Naive thymus-derived CD8-positive, alpha-beta T cell (primary cell): Measurements from ENCODE around the gene LCLAT1. TPM values are rescaled to one million over a fixed set of nuclear protein-coding genes. Genes with fewer than 3 reads are reported as not detected.

Experiments
- ATAC-seq, 2 donors: fragments of 150-1000 bp; cut with Tn5 transposase in 1 of 2; sonication (Bioruptor Pico), chemical (Tn5 transposase) in 1 of 2; 1 replicate in 1 of 2; 2 replicates in 1 of 2; pipeline ENCODE4 v1.10.0; 2021; ENCODE audit warnings: mild to moderate bottlenecking in 2 of 2, moderate library complexity in 2 of 2
- POLR2A ChIA-PET: fragments of 350-600 bp; sonication (Branson Sonifier 250); formaldehyde crosslinking; loops from one replicate; lab custom pipeline; 2021; ENCODE audit warnings: antibody characterized with exemption; lab: Charles Lee
- DNase-seq, 10 donors: peaks; one replicate each; pipeline versions ENCODE4 v3.0.0 to v3.0.0-alpha.2; 2020 to 2022
- H3K27ac Mint-ChIP-seq, 10 donors: one replicate each; pipeline ENCODE4 v1.8.0; 2020 to 2022; ENCODE audit warnings: mild to moderate bottlenecking in 10 of 10, mixed read lengths in 10 of 10, moderate library complexity in 4 of 10, inconsistent platforms in 1 of 10
- H3K27me3 Mint-ChIP-seq, 5 donors: one replicate each; pipeline ENCODE4 v1.8.0; 2021 to 2022; ENCODE audit warnings: mixed read lengths in 5 of 5
- H3K36me3 Mint-ChIP-seq, 3 donors: one replicate each; pipeline ENCODE4 v1.8.0; 2020 to 2022; ENCODE audit warnings: mixed read lengths in 3 of 3, mild to moderate bottlenecking in 2 of 3, inconsistent platforms in 1 of 3
- H3K4me1 Mint-ChIP-seq, 4 donors: one replicate each; pipeline ENCODE4 v1.8.0; 2021 to 2022; ENCODE audit warnings: mixed read lengths in 4 of 4
- H3K4me3 Mint-ChIP-seq, 10 donors: one replicate each; pipeline ENCODE4 v1.8.0; 2020 to 2022; ENCODE audit warnings: mild to moderate bottlenecking in 10 of 10, mixed read lengths in 10 of 10, moderate library complexity in 6 of 10, inconsistent platforms in 1 of 10
- H3K9me3 Mint-ChIP-seq, 9 donors: one replicate each; pipeline ENCODE4 v1.8.0; 2020 to 2022; ENCODE audit warnings: mixed read lengths in 9 of 9, mild to moderate bottlenecking in 3 of 9, inconsistent platforms in 1 of 9, moderate library complexity in 1 of 9
- polyA plus RNA-seq, 3 donors: library from polyadenylated mRNA; unstranded; fragments of 300-500 nt; fragmentation: Illumina TruSeq; gene quantifications; one replicate each; pipeline ENCODE4 v1.2.3, GENCODE V29; 2021
- total RNA-seq, 8 experiments: library from RNA in 2 of 8; stranded (reverse) in 2 of 8; gene quantifications; one replicate each; pipeline ENCODE4 v1.2.3 and lab custom pipeline; 2021 to 2026

The LCLAT1 gene
- total and polyA plus RNA-seq, 5 experiments from 2014 or later = 12.4 to 28.2 (median 20.8) TPM

DNA sequence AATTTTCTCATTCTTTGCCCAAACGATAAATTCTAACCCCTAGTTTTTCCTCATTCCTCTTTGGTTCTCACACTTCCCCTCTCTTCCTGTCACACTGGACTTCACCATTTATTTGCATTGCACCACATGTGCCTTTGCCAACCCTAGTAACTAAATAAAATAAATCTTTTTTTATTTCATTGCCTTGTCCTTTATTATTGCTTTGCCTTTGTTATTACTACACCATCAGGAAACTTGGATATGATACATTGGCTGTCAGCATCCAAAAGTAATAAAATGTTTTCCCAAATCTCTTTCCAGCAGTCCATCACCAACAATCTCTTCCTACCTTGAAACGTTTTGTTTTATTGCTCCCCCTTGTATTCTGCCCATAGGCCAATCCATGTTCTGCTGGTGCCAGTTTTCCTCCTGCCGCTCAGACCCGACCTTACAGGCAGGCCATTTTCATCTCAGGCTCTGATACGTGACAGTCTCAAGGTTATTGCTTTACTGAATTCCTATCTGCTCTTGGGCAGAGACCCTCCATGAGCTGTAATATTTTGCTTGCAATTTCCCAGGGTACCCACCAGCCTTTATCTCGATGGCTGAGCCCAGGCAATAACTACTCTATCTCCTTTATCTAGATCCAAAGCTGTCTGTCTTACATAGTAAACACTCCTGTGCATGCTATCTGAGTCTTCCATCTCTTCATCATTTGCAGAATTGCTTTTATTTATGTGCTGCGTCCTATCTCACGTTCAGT, 19.3 kb upstream of the LCLAT1 start:
- H3K4me3 Mint-ChIP-seq = peak overlapping the region in 6 of 10 donors; percentile 4 to 53 (median 30)
- no peak for DNase-seq
- peaks cover 18 to 59% (median 50%) of the 10 kb centered on the region in 4 donors for H3K4me1 Mint-ChIP-seq
- H3K27ac Mint-ChIP-seq = peak overlapping the region in 9 of 10 donors; percentile 44 to 88 (median 76)
- no peaks in the 10 kb centered on the region for H3K9me3 Mint-ChIP-seq
- no peaks in the 10 kb centered on the region for H3K27me3 Mint-ChIP-seq
- POLR2A ChIA-PET = interaction anchor here (1.0 to 1.1 kb wide), 2 partner anchors 19 to 92 kb away, joined by 3 read pairs; partner anchors contain the start of gene LCLAT1
- no peak for ATAC-seq
- H3K36me3 Mint-ChIP-seq = no peaks in the 10 kb centered on the region

DNA sequence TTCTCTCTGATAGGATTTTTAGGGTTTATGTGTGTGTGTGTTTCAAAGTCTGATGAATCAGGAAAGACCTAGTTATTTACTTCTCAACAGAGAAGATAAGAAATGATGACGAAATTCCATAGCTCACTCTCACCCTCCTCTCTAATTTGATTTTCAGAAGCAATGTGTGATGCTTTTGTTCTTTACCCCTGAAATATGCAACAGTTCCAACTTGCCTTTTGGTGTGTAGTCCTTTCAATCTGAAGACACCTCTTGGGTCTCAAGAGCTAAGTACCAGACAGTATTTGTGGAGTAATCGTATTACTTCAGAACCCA, 18.7 kb upstream of the LCLAT1 start:
- Mint-ChIP-seq H3K36me3 (no peaks in the 10 kb centered on the region), H3K4me3 (peak overlapping the region in 8 of 10 donors; percentile 4 to 58 (median 42)), H3K9me3 (no peaks in the 10 kb centered on the region), H3K4me1 (peaks cover 18 to 57% (median 45%) of the 10 kb centered on the region in 4 donors), H3K27me3 (no peaks in the 10 kb centered on the region), H3K27ac (peak overlapping the region; percentile 27 to 88 (median 76))
- POLR2A ChIA-PET = interaction anchor here (0.7 to 1.1 kb wide), 3 partner anchors 19 to 203 kb away, joined by 3 read pairs; partner anchors contain the start of gene LCLAT1
- ATAC-seq = no peak
- DNase-seq = no peak

GRCh38 chr2:30428827-30429461, 18.1 kb upstream of the LCLAT1 start:
- POLR2A ChIA-PET = interaction anchor here (0.7 to 1.1 kb wide), 2 partner anchors 93 to 204 kb away, joined by 3 read pairs; no protein-coding TSS in a partner anchor
- peak in 1 of 2 donors; percentile 17 for ATAC-seq
- no peaks in the 10 kb centered on the region for H3K36me3 Mint-ChIP-seq
- H3K9me3 Mint-ChIP-seq = no peaks in the 10 kb centered on the region
- peak overlapping the region in 8 of 10 donors; percentile 4 to 58 (median 42) for H3K4me3 Mint-ChIP-seq
- no peak for DNase-seq
- H3K27me3 Mint-ChIP-seq = no peaks in the 10 kb centered on the region
- peak overlapping the region; percentile 25 to 88 (median 76) for H3K27ac Mint-ChIP-seq
- peaks cover 18 to 57% (median 41%) of the 10 kb centered on the region in 4 donors for H3K4me1 Mint-ChIP-seq

DNA sequence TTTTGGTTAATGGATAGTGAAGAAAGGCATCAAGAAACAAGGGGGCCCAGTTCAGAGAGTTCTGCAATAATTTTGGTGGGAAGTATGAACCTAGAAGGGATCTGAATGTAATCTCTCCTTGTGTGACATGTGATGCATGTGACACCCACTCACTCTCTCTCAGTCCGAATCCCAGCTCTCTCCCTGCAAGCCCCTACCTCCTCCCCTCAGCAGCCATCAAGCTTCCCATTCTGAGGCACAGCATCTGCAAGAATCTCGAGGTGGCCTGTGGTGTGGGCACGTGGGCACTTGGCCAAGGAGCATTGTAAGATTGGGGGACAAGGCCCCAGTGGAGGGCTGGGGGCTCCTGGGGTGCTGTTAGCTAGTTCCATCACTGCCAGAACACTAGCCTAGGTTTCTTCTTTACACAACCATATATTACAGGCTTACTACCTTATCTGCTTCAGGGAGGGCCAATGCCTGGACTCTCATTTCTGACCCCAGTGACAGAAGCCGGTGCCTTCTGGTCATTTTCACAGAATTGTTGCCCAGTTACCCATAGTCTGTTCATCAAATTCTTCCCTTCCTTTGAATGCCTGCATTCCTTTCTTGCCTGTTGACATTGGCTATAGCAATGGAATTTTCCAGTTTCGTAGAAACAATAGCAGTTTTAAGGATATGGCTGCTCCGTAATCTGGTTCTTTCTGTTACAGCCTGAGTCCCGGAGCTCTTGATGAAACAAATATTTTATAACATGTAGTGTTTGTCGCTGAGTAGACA, 13.3 kb upstream of the LCLAT1 start:
- POLR2A ChIA-PET = interaction anchor here (0.9 to 3.8 kb wide), 4 partner anchors 11 to 163 kb away, joined by 3 to 23 read pairs (median 6); partner anchors contain the start of gene LCLAT1
- ATAC-seq = no peak
- H3K9me3 Mint-ChIP-seq = no peaks in the 10 kb centered on the region

DNA sequence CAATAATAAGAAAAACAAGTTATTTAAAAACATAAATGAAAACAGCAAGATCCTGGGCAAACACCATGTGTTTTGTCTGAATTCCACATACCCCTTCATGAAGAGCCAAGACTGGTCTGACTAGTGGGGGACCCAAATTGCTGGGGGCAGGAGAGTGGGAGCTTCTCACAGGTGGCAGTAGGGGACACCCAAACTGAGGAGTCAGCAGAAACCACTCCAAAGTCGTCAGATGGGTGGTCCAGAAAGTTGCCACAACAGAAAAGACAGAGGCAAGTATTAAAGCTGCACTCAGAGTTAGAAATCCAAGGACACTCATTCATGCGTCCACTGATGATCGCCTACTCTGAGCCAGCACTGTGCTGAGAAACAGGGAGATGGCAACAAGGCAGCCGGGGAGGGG, 12.3 kb upstream of the LCLAT1 start:
- Mint-ChIP-seq H3K4me1 (peaks cover 8 to 30% (median 20%) of the 10 kb centered on the region in 4 donors), H3K9me3 (no peaks in the 10 kb centered on the region), H3K4me3 (no peak overlapping the region), H3K27ac (peak overlapping the region in 3 of 10 donors; percentile 49 to 70 (median 55)), H3K36me3 (no peaks in the 10 kb centered on the region), H3K27me3 (no peaks in the 10 kb centered on the region)
- no peak for ATAC-seq
- POLR2A ChIA-PET = no interaction called here
- no peak for DNase-seq

More for the DNA sequence above, 13.3 kb upstream of the LCLAT1 start:
- Mint-ChIP-seq H3K4me1 (peaks cover 8 to 31% (median 20%) of the 10 kb centered on the region in 4 donors), H3K27me3 (no peaks in the 10 kb centered on the region), H3K36me3 (no peaks in the 10 kb centered on the region), H3K4me3 (no peak overlapping the region), H3K27ac (peak overlapping the region in 2 of 10 donors; percentile 12 to 14)
- no peak for DNase-seq

DNA sequence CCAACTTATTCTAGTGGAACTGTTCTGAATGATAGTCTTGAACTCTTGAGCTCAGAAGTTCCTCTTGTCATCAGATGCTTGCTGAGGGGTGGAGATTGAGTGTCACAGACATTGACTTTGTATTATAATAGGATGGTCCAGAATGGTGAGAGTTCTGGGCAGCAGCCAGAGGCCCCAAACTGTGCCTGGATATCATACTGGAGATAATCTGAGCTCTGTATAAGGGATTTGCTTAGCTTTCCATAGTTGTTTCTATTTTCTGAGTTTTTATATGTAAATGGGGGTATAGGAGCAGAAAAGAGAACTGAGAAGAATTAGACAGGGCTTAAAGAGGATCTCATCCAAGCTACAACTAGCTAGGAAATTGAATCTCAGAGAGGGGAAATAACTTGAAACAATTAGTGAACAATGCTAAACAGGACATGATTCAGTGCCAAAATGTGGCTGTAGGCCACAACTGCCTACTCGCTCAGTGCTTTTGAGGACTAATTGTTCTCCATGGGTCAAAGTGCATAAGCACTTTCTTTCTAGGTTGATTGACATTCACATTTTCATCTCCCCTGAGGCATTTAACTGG, 10.1 kb upstream of the LCLAT1 start:
- Mint-ChIP-seq H3K4me3 (no peak overlapping the region), H3K4me1 (peaks cover 20 to 41% (median 30%) of the 10 kb centered on the region in 4 donors), H3K9me3 (no peaks in the 10 kb centered on the region), H3K27ac (peak overlapping the region in 4 of 10 donors; percentile 10 to 55 (median 46)), H3K27me3 (no peaks in the 10 kb centered on the region), H3K36me3 (no peaks in the 10 kb centered on the region)
- no peak for ATAC-seq
- POLR2A ChIA-PET = interaction anchor here (1.0 to 2.3 kb wide), 3 partner anchors 14 to 198 kb away, joined by 4 to 10 read pairs (median 4); no protein-coding TSS in a partner anchor
- no peak for DNase-seq

GRCh38 chr2:30437809-30438548, 9.1 kb upstream of the LCLAT1 start:
- Mint-ChIP-seq H3K27me3 (no peaks in the 10 kb centered on the region), H3K27ac (peak overlapping the region in 1 of 10 donors; percentile 35), H3K36me3 (no peaks in the 10 kb centered on the region), H3K4me3 (no peak overlapping the region), H3K9me3 (no peaks in the 10 kb centered on the region), H3K4me1 (peaks cover 18 to 38% (median 27%) of the 10 kb centered on the region in 4 donors)
- ATAC-seq (no peak), DNase-seq (no peak)
- POLR2A ChIA-PET = interaction anchor here (2.3 kb wide), 1 partner anchor 15 kb away, joined by 10 read pairs; no protein-coding TSS in a partner anchor

DNA sequence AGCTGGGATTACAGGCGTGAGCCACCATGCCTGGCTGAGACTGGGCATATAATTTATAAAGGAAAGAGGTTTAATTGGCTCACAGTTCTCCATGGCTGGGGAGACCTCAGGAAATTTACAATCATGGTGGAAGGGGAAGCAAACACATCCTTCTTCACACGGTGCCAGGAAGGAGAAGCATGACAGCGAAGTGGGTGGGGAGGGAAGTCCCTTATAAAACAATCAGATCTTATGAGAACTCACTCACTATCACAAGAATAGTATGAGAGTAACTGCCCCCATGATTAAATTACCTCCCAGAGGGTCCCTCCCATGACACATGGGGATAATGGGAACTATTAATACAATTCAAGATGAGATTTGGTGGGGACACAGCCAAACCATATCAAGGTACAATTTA, 7.8 kb upstream of the LCLAT1 start:
- H3K27me3 Mint-ChIP-seq = no peaks in the 10 kb centered on the region
- POLR2A ChIA-PET = no interaction called here
- H3K36me3 Mint-ChIP-seq = no peaks in the 10 kb centered on the region
- peaks cover 18 to 38% (median 27%) of the 10 kb centered on the region in 4 donors for H3K4me1 Mint-ChIP-seq
- H3K9me3 Mint-ChIP-seq = no peaks in the 10 kb centered on the region
- H3K27ac Mint-ChIP-seq = peak overlapping the region in 7 of 10 donors; percentile 47 to 89 (median 79)
- ATAC-seq (no peak), DNase-seq (no peak)
- H3K4me3 Mint-ChIP-seq = peak overlapping the region in 4 of 10 donors; percentile 14 to 62 (median 42)

DNA sequence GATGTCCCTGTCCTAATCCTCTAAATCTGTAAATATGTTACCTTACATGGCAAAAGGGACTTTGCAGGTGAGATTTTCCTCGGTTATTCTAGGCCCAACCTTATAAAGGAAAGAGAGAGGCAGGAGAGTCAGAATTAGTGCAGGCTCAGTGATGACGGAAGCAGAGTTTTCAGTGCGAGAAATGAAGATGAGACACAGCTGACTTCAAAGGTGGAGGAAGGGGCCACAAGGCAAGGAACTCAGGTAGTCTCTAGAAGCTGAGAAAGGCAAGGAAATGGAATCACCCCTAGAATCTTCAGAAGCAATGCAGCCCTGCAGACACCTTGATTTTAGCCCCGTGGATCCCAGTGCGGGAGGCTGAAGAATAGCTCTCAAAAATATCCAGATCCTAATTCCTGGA, 7.2 kb upstream of the LCLAT1 start:
- peaks cover 18 to 38% (median 26%) of the 10 kb centered on the region in 4 donors for H3K4me1 Mint-ChIP-seq
- POLR2A ChIA-PET = interaction anchor here (1.3 to 1.4 kb wide), 2 partner anchors 99 to 176 kb away, joined by 4 to 5 read pairs; no protein-coding TSS in a partner anchor
- H3K27me3 Mint-ChIP-seq = no peaks in the 10 kb centered on the region
- peak in 7 of 10 donors; percentile 29 to 67 (median 43) for DNase-seq
- H3K4me3 Mint-ChIP-seq = peak overlapping the region in 9 of 10 donors; percentile 0 to 62 (median 26)
- peak overlapping the region; percentile 28 to 89 (median 74) for H3K27ac Mint-ChIP-seq
- no peaks in the 10 kb centered on the region for H3K36me3 Mint-ChIP-seq
- H3K9me3 Mint-ChIP-seq = no peaks in the 10 kb centered on the region
- peak; percentile 84 to 99 for ATAC-seq

DNA sequence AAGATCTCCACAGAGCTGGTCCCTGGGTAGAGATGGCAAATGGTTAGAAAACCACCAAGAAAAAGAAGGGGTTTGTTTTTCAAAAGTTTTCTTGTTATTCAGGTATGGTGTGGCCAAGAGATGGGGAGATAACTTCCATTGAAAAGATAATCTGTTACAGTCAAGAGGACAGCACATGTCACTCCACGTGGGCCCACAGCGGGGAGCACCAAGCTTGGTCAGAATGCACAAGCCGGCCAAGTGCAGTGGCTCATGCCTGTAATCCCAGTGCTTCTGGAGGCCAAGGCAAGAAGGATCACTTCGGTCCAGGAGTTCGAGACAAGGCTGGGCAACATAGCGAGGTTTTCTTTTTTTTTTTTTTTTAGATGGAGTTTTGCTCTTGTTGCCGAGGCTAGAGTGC, 6.0 kb upstream of the LCLAT1 start:
- DNase-seq = no peak
- H3K27me3 Mint-ChIP-seq = no peaks in the 10 kb centered on the region
- no peak for ATAC-seq
- no peak overlapping the region for H3K4me3 Mint-ChIP-seq
- POLR2A ChIA-PET = interaction anchor here (1.2 to 1.4 kb wide), 4 partner anchors 10 to 210 kb away, joined by 4 to 5 read pairs (median 4); partner anchors contain the start of gene LBH
- peaks cover 18 to 38% (median 26%) of the 10 kb centered on the region in 4 donors for H3K4me1 Mint-ChIP-seq
- H3K27ac Mint-ChIP-seq = peak overlapping the region in 2 of 10 donors; percentile 12 to 24
- no peaks in the 10 kb centered on the region for H3K36me3 Mint-ChIP-seq
- H3K9me3 Mint-ChIP-seq = no peaks in the 10 kb centered on the region

DNA sequence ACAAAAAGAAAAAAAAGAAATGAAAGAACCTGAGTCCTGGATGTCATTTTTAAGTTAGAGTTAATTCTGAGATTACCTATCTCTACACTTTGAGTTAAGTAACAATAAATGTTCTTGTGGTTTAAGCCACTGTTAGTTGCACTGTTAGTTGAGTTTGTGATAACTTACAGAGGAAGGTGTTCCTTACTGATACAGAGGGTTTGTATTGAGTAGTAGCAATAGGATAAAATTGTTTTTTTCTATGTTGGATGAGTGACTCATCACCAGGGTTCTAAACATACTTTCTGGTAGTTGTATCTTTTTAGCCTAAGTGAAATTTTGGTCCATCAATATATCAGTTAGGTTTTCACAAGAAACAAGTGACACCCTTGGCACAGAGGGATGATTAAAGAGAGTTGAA, 4.0 kb upstream of the LCLAT1 start:
- no peak overlapping the region for H3K4me3 Mint-ChIP-seq
- DNase-seq (no peak), ATAC-seq (no peak)
- H3K4me1 Mint-ChIP-seq = peaks cover 21 to 38% (median 32%) of the 10 kb centered on the region in 4 donors
- H3K27ac Mint-ChIP-seq = peak overlapping the region in 3 of 10 donors; percentile 34 to 60 (median 48)
- H3K27me3 Mint-ChIP-seq = no peaks in the 10 kb centered on the region
- H3K9me3 Mint-ChIP-seq = no peaks in the 10 kb centered on the region
- H3K36me3 Mint-ChIP-seq = no peaks in the 10 kb centered on the region
- POLR2A ChIA-PET = no interaction called here
